Spinal cord (tissue), 10 donors: ENCODE data around the gene RB1. TPM values are rescaled to one million over a fixed set of nuclear protein-coding genes. Genes with fewer than 3 reads are reported as not detected.

Experiments used
- DNase-seq, 6 donors: peaks; one replicate each; pipeline versions ENCODE4 v3.0.0 to v3.0.0-alpha.2; 2013 to 2015; ENCODE audit warnings: low spot score in 6 of 6, low read depth in 4 of 6
- H3K27ac ChIP-seq: one replicate; pipeline ENCODE4 v1.5.1; 2013; ENCODE audit warnings: low read depth, low read length, control low read depth
- H3K27me3 ChIP-seq: one replicate; pipeline ENCODE4 v1.6.1; 2013; ENCODE audit warnings: low read length; ENCODE audit not compliant: control insufficient read depth, insufficient read depth
- H3K36me3 ChIP-seq: one replicate; pipeline ENCODE4 v1.6.1; 2013; ENCODE audit warnings: low read length; ENCODE audit not compliant: control insufficient read depth, insufficient read depth
- H3K4me1 ChIP-seq: one replicate; pipeline ENCODE4 v1.6.1; 2013; ENCODE audit warnings: low read length; ENCODE audit not compliant: control insufficient read depth, insufficient read depth
- H3K4me3 ChIP-seq: one replicate; pipeline ENCODE4 v1.5.1; 2013; ENCODE audit warnings: low read depth, low read length, control low read depth
- H3K9me3 ChIP-seq: one replicate; pipeline ENCODE4 v1.6.1; 2013; ENCODE audit warnings: low read length; ENCODE audit not compliant: control insufficient read depth, insufficient read depth
- WGBS: methylation state at CpG from one replicate; pipeline ENCODE4 v1.1.5; 2013; ENCODE audit warnings: missing lambda C conversion rate; ENCODE audit not compliant: insufficient coverage; 5-methylcytosine and 5-hydroxymethylcytosine counted together
- polyA plus RNA-seq, 2 donors: library from polyadenylated mRNA; unstranded; fragments of 120-200 nt; gene quantifications; one replicate each; pipeline ENCODE4 v1.2.1, GENCODE V29; 2013; ENCODE audit not compliant: insufficient read length in 2 of 2
- total RNA-seq, 2 donors: library from RNA; depleted of rRNA in 1 of 2; stranded (reverse); fragments of 120-200 nt in 1 of 2; fragments of >200 nt in 1 of 2; gene quantifications; one replicate each; pipeline versions ENCODE4 v1.2.3 to v1.2.4, GENCODE V29; 2013 to 2014
- donor health status: healthy.

RB1 gene
- total and polyA plus RNA-seq, 4 donors, result 38.0 to 99.8 (median 48.9) TPM

- Histone ChIP-seq H3K4me1 (no peaks in the 10 kb centered on the region), H3K27me3 (no peaks in the 10 kb centered on the region), H3K4me3 (no peak overlapping the region), H3K36me3 (peaks cover 3% of the 10 kb centered on the region), H3K9me3 (no peaks in the 10 kb centered on the region), H3K27ac (no peak overlapping the region)
- WGBS, result 92% methylated on average over 1 of the region's 3 CpGs
- no peak for DNase-seq
These were observed 181.9 kb downstream of the RB1 start for GRCh38 chr13:48485432-48485831.

GRCh38 chr13:48486362-48486761 is 182.8 kb downstream of the RB1 start:
- Histone ChIP-seq H3K4me1 (no peaks in the 10 kb centered on the region), H3K36me3 (peaks cover 3% of the 10 kb centered on the region), H3K27ac (no peak overlapping the region), H3K27me3 (no peaks in the 10 kb centered on the region), H3K9me3 (no peaks in the 10 kb centered on the region), H3K4me3 (no peak overlapping the region)
- DNase-seq, result no peak

- H3K27me3 ChIP-seq, result no peaks in the 10 kb centered on the region
- H3K4me1 ChIP-seq, result no peaks in the 10 kb centered on the region
- no peak overlapping the region for H3K4me3 ChIP-seq
- H3K9me3 ChIP-seq, result no peaks in the 10 kb centered on the region
- WGBS, result 84% methylated on average over 5 of the region's 5 CpGs
- no peak for DNase-seq
- H3K27ac ChIP-seq, result no peak overlapping the region
- H3K36me3 ChIP-seq, result peaks cover 3% of the 10 kb centered on the region
These were observed 183.3 kb downstream of the RB1 start for GRCh38 chr13:48486836-48487235.

- Histone ChIP-seq H3K36me3 (peaks cover 7% of the 10 kb centered on the region), H3K27ac (no peak overlapping the region), H3K4me3 (no peak overlapping the region), H3K9me3 (no peaks in the 10 kb centered on the region), H3K4me1 (no peaks in the 10 kb centered on the region), H3K27me3 (no peaks in the 10 kb centered on the region)
- DNase-seq, result no peak
- no CpG with 5 or more reads among the region's 2 CpGs for WGBS
These were observed 184.4 kb downstream of the RB1 start for GRCh38 chr13:48487968-48488367.

GRCh38 chr13:48488995-48489394 is 185.4 kb downstream of the RB1 start:
- Histone ChIP-seq H3K27me3 (no peaks in the 10 kb centered on the region), H3K9me3 (no peaks in the 10 kb centered on the region), H3K4me1 (peaks cover 7% of the 10 kb centered on the region), H3K27ac (no peak overlapping the region), H3K4me3 (no peak overlapping the region), H3K36me3 (peaks cover 14% of the 10 kb centered on the region)
- DNase-seq, result no peak

- no peak for DNase-seq
These were observed 186.1 kb downstream of the RB1 start for GRCh38 chr13:48489666-48490065.

GRCh38 chr13:48490241-48490640 is 186.7 kb downstream of the RB1 start:
- Histone ChIP-seq H3K4me1 (peaks cover 7% of the 10 kb centered on the region), H3K9me3 (no peaks in the 10 kb centered on the region), H3K4me3 (no peak overlapping the region), H3K36me3 (peaks cover 14% of the 10 kb centered on the region), H3K27ac (no peak overlapping the region), H3K27me3 (no peaks in the 10 kb centered on the region)
- DNase-seq, result no peak
- no CpG with 5 or more reads among the region's 3 CpGs for WGBS

More at GRCh38 chr13:48489666-48490065, 186.1 kb downstream of the RB1 start:
- Histone ChIP-seq H3K9me3 (no peaks in the 10 kb centered on the region), H3K4me3 (no peak overlapping the region), H3K4me1 (peaks cover 7% of the 10 kb centered on the region), H3K36me3 (peaks cover 14% of the 10 kb centered on the region), H3K27me3 (no peaks in the 10 kb centered on the region), H3K27ac (no peak overlapping the region)

- Histone ChIP-seq H3K9me3 (no peaks in the 10 kb centered on the region), H3K27ac (no peak overlapping the region), H3K27me3 (no peaks in the 10 kb centered on the region), H3K4me3 (no peak overlapping the region), H3K4me1 (peaks cover 7% of the 10 kb centered on the region), H3K36me3 (peaks cover 11% of the 10 kb centered on the region)
- no peak for DNase-seq
These were observed 188.0 kb downstream of the RB1 start for GRCh38 chr13:48491423-48492095.

GRCh38 chr13:48492096-48492440 is 188.5 kb downstream of the RB1 start:
- no peak overlapping the region for H3K4me3 ChIP-seq
- no peaks in the 10 kb centered on the region for H3K9me3 ChIP-seq
- H3K4me1 ChIP-seq, result peaks cover 7% of the 10 kb centered on the region
- DNase-seq, result no peak
- WGBS, result 82% methylated on average over 1 of the region's 1 CpG
- no peak overlapping the region for H3K27ac ChIP-seq
- H3K36me3 ChIP-seq, result peaks cover 11% of the 10 kb centered on the region
- H3K27me3 ChIP-seq, result no peaks in the 10 kb centered on the region

GRCh38 chr13:48492470-48493065 is 189.0 kb downstream of the RB1 start:
- peaks cover 7% of the 10 kb centered on the region for H3K4me1 ChIP-seq
- H3K27ac ChIP-seq, result peak overlapping the region; percentile 40
- 89% methylated on average over 16 of the region's 16 CpGs for WGBS
- H3K27me3 ChIP-seq, result no peaks in the 10 kb centered on the region
- peak in 1 of 6 donors; percentile 55 for DNase-seq
- H3K9me3 ChIP-seq, result no peaks in the 10 kb centered on the region
- no peak overlapping the region for H3K4me3 ChIP-seq
- H3K36me3 ChIP-seq, result peaks cover 11% of the 10 kb centered on the region
